ENCODE data around the gene CLMN. TPM values are rescaled to one million over a fixed set of nuclear protein-coding genes. Genes with fewer than 3 reads are reported as not detected.

CLMN gene
- total and polyA plus RNA-seq, 2 of the 13 experiments (the other 11 are each of a cell fraction or from before 2014, with no cell fraction given), result 15.1 to 16.7 TPM

GRCh38 chr14:95318399-95319311 is 1.1 kb downstream of the CLMN start (continued):
- TF ChIP-seq, protein P1, sequence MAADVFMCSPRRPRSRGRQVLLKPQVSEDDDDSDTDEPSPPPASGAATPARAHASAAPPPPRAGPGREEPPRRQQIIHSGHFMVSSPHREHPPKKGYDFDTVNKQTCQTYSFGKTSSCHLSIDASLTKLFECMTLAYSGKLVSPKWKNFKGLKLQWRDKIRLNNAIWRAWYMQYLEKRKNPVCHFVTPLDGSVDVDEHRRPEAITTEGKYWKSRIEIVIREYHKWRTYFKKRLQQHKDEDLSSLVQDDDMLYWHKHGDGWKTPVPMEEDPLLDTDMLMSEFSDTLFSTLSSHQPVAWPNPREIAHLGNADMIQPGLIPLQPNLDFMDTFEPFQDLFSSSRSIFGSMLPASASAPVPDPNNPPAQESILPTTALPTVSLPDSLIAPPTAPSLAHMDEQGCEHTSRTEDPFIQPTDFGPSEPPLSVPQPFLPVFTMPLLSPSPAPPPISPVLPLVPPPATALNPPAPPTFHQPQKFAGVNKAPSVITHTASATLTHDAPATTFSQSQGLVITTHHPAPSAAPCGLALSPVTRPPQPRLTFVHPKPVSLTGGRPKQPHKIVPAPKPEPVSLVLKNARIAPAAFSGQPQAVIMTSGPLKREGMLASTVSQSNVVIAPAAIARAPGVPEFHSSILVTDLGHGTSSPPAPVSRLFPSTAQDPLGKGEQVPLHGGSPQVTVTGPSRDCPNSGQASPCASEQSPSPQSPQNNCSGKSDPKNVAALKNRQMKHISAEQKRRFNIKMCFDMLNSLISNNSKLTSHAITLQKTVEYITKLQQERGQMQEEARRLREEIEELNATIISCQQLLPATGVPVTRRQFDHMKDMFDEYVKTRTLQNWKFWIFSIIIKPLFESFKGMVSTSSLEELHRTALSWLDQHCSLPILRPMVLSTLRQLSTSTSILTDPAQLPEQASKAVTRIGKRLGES (CRISPR knock-in tag; IDR thresholded peaks at IDR 0.05; ENCODE audit: borderline replicate concordance), result no peak
- TF ChIP-seq SMAD9 (CRISPR knock-in tag; IDR thresholded peaks at IDR 0.05) (no peak), ATF3 (CRISPR knock-in tag; IDR thresholded peaks at IDR 0.05) (no peak), SETDB1 (CRISPR knock-in tag; IDR thresholded peaks at IDR 0.05; ENCODE audit: borderline replicate concordance) (no peak), ZKSCAN8 (CRISPR knock-in tag; IDR thresholded peaks at IDR 0.05; ENCODE audit: borderline replicate concordance) (no peak), NCOA2 (CRISPR knock-in tag; IDR thresholded peaks at IDR 0.05) (no peak; the same call in 1 of the 2 replicates), ZNF34 (CRISPR knock-in tag; IDR thresholded peaks at IDR 0.05; ENCODE audit: borderline replicate concordance) (no peak), NCOR1 (IDR thresholded peaks at IDR 0.05; ENCODE audit: borderline replicate concordance, low read length) (no peak), ZNF292 (CRISPR knock-in tag; IDR thresholded peaks at IDR 0.05; ENCODE audit: borderline replicate concordance, low read depth) (0 out of 2 replicates have a peak, but pooled peaks have one; percentile 35), ZEB1 (IDR thresholded peaks at IDR 0.05; ENCODE audit: insufficient replicate concordance, low read depth) (peak; percentile 57), ZNF232 (CRISPR knock-in tag; IDR thresholded peaks at IDR 0.05; ENCODE audit: borderline replicate concordance) (no peak), ZNF160 (CRISPR knock-in tag; IDR thresholded peaks at IDR 0.05) (no peak), EP300 (IDR thresholded peaks at IDR 0.05; ENCODE audit: low read depth in 2 of 2, low read length in 2 of 2) (no peak), EP300 (CRISPR knock-in tag; IDR thresholded peaks at IDR 0.05; ENCODE audit: borderline replicate concordance) (no peak), RARA (CRISPR knock-in tag; IDR thresholded peaks at IDR 0.05) (peak; percentile 16; the same call in 1 of the 2 replicates), RFX5 (IDR thresholded peaks at IDR 0.05; ENCODE audit: low read depth, low read length) (no peak), THRA (CRISPR knock-in tag; IDR thresholded peaks at IDR 0.05; ENCODE audit: borderline replicate concordance) (peak; percentile 45; the same call in 1 of the 2 replicates), ZFP37 (CRISPR knock-in tag; IDR thresholded peaks at IDR 0.05; ENCODE audit: borderline replicate concordance) (no peak), ZNF816 (CRISPR knock-in tag; IDR thresholded peaks at IDR 0.05; ENCODE audit: borderline replicate concordance) (no peak), HMG20A (CRISPR knock-in tag; IDR thresholded peaks at IDR 0.05; ENCODE audit: borderline replicate concordance) (no peak), BCL6 (CRISPR knock-in tag; IDR thresholded peaks at IDR 0.05) (peak; percentile 47)
- TF ChIP-seq, protein P2, sequence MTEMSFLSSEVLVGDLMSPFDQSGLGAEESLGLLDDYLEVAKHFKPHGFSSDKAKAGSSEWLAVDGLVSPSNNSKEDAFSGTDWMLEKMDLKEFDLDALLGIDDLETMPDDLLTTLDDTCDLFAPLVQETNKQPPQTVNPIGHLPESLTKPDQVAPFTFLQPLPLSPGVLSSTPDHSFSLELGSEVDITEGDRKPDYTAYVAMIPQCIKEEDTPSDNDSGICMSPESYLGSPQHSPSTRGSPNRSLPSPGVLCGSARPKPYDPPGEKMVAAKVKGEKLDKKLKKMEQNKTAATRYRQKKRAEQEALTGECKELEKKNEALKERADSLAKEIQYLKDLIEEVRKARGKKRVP (CRISPR knock-in tag; IDR thresholded peaks at IDR 0.05), result no peak

Data from HepG2 (cell line).